ENCODE measurements around the gene SCN2B.

GRCh38 chr11:118142081-118142480, 34.4 kb downstream of the SCN2B start:
- TF ChIP-seq CTCF (conservative IDR thresholded peaks at IDR 0.05; ENCODE audit: low read length) (no peak), EZH2phosphoT487 (IDR thresholded peaks at IDR 0.05; ENCODE audit: borderline replicate concordance) (no peak)

Measured in Loucy (cell line).